ENCODE results near the gene UFL1. TPM values are rescaled to one million over a fixed set of nuclear protein-coding genes. Genes with fewer than 3 reads are reported as not detected.
"Not testable (repeated sequence)": the region's sequence is repeated elsewhere in the genome, so short reads cannot be mapped to it uniquely, and the experiment has no call there.

The UFL1 gene
- total and polyA plus RNA-seq, 2 of the 8 experiments (the other 6 are each of a cell fraction or from before 2014, with no cell fraction given) = 2.2 to 10.2 TPM

DNA sequence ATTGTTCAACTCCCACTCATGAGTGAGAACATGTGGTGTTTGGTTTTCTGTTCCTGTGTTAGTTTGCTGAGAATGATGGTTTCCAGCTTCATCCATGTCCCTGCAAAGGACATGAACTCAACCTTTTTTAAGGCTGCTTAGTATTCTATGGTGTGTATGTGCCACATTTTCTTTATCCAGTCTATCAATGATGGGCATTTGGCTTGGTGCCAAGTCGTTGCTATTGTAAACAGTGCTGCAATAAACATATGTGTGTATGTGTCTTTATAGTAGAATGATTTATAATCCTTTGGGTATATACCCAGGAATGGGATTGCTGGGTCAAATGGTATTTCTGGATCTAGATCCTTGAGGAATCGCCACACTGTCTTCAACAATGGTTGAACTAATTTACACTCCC lies 49.3 kb upstream of the UFL1 start:
- H3K9me3 ChIP-seq (ENCODE audit: insufficient read depth in 2 of 2, low read depth in 1 of 2, low read length in 1 of 2); H3K4me3 ChIP-seq (ENCODE audit: extremely low read depth in 1 of 4, insufficient read depth in 2 of 4, low read depth in 3 of 4, low read length in 4 of 4); H3K9ac ChIP-seq (replicated peaks in 1 of 4; ENCODE audit: extremely low read depth in 1 of 4, low read depth in 3 of 4, low read length in 3 of 4); H3K27me3 ChIP-seq (replicated peaks in 1 of 4; ENCODE audit: control insufficient read depth in 3 of 4, extremely low read depth in 1 of 4, insufficient read depth in 3 of 4, low read length in 3 of 4); H2BK12ac ChIP-seq (ENCODE audit: low read depth, low read length); H3K79me2 ChIP-seq (ENCODE audit: control insufficient read depth in 1 of 2, insufficient read depth in 2 of 2, low read length in 2 of 2); POLR2A ChIA-PET (ENCODE audit: partially characterized antibody); H3K79me1 ChIP-seq (ENCODE audit: low read depth, low read length); H3K4me1 ChIP-seq (replicated peaks in 1 of 4; ENCODE audit: control insufficient read depth in 3 of 4, insufficient read depth in 4 of 4, low read length in 3 of 4); H3K14ac ChIP-seq (ENCODE audit: insufficient read length); DNase-seq (ENCODE audit: low read depth in 1 of 2, low spot score in 2 of 2); H3K18ac ChIP-seq (ENCODE audit: extremely low read depth, low read length); H2BK20ac ChIP-seq (ENCODE audit: low read length); H3K56ac ChIP-seq (replicated peaks; ENCODE audit: insufficient read length, low read depth, low read length); H4K91ac ChIP-seq (replicated peaks; ENCODE audit: insufficient read length, low read length); H2BK15ac ChIP-seq (ENCODE audit: low read length); H3K36me3 ChIP-seq (ENCODE audit: control insufficient read depth in 2 of 4, insufficient read depth in 4 of 4, low read length in 3 of 4); H3K4me2 ChIP-seq (ENCODE audit: insufficient read depth in 1 of 2, low read depth in 2 of 2, low read length in 2 of 2); FAIRE-seq; H4K8ac ChIP-seq (ENCODE audit: extremely low read depth, insufficient read depth, low read length); H3K23ac ChIP-seq (ENCODE audit: insufficient read length); H2BK120ac ChIP-seq (replicated peaks; ENCODE audit: low read depth, low read length); H4K5ac ChIP-seq (ENCODE audit: insufficient read length, low read depth, low read length); H3K4ac ChIP-seq (replicated peaks; ENCODE audit: insufficient read length, low read depth, low read length); H4K20me1 ChIP-seq (replicated peaks in 1 of 2; ENCODE audit: control insufficient read depth in 1 of 2, insufficient read depth in 2 of 2, low read length in 2 of 2); H3K27ac ChIP-seq (ENCODE audit: low read depth, low read length); H2AFZ ChIP-seq (ENCODE audit: low read length); H2AK5ac ChIP-seq (ENCODE audit: low read depth, low read length); H3K23me2 ChIP-seq (ENCODE audit: low read depth, low read length); H2BK5ac ChIP-seq (ENCODE audit: low read depth, low read length): not testable (repeated sequence)
- CTCF ChIA-PET (ENCODE audit: partially characterized antibody) = interaction anchor here (0.7 kb wide), 2 partner anchors 461 to 644 kb away, joined by 4 read pairs; no protein-coding TSS in a partner anchor
- WGBS, 2 experiments (ENCODE audit: extremely low coverage in 1 of 2, insufficient coverage in 1 of 2, insufficient read length in 1 of 2, insufficient replicate concordance in 2 of 2, low coverage in 1 of 2, low lambda C conversion rate in 2 of 2, missing lambda C conversion rate in 1 of 2) = 88% methylated on average over 2 of the region's 2 CpGs; no CpG with 5 or more reads in 1 of the 2 experiments

Data from H1 (cell line).